GM13977 (cell line): ENCODE measurements around the gene USP9X.
"Not testable (repeated sequence)": the region's sequence is repeated elsewhere in the genome, so short reads cannot be mapped to it uniquely, and the experiment has no call there.

Experiments used
- DNase-seq: peaks from one replicate; pipeline ENCODE4 v3.0.0; 2012; ENCODE audit warnings: low spot score
- CTCF ChIP-seq: IDR thresholded peaks from 2 replicates; pipeline ENCODE4 v1.5.1; 2012; ENCODE audit warnings: mild to moderate bottlenecking, control low read depth; ENCODE audit not compliant: insufficient read depth; ENCODE audit errors: extremely low read depth, missing control alignments
- in situ Hi-C: fragments of 300-500 bp; cut with MboI; formaldehyde crosslinking; loops from one replicate; pipeline ENCODE4 v1.12.0; 2022; ENCODE audit warnings: low sequenced_read_pairs, low pct_unique_long_range_greater_than_20kb, mixed read lengths, inconsistent platforms; ENCODE audit not compliant: unreplicated experiment

USP9X gene

GRCh38 chrX:41150043-41150442 is 64.8 kb downstream of the USP9X start:
- no peak for TF ChIP-seq CTCF
- no peak for DNase-seq
- in situ Hi-C loops, result no loop called here

DNA sequence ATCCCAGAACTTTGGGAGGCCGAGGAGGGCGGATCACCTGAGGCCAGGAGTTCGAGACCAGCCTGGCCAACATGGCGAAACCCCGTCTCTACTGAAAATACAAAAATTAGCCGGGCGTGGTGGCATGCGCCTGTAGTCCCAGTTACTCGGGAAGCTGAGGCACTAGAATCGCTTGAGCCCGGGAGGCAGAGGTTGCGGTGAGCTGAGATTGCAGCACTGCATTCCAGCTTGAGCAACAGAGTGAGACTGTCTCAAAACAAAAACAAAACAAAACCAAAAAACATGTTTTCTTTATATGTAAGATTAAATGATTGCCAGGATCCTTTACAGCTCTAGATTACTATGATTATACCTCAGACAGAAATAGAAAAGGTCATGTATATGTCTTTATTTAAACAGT is 66.5 kb downstream of the USP9X start:
- DNase-seq, in situ Hi-C loops: not testable (repeated sequence)

GRCh38 chrX:41152221-41152620 is 67.0 kb downstream of the USP9X start:
- in situ Hi-C loops, result no loop called here
- DNase-seq, result no peak
- TF ChIP-seq CTCF, result no peak

DNA sequence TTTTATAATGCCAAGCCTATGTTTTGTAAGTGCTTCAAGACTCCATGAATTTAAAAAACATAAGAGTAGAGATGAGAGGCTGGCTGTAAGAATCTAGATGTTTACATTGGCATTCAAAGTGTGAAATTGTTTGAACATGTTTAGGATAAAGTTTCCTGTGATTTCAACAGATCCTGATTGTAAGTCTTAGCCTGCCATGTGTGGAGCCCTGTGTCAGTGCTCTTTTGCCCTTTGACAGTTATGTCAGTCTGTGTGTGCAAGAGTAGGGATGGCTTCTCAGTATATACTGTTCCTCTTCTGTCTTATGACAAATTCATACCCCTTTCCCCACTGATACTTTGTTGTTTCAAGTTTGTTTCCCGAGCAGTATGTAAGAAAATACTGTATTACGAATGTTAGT is 68.2 kb downstream of the USP9X start:
- in situ Hi-C loops, result no loop called here
- no peak for TF ChIP-seq CTCF
- no peak for DNase-seq

- DNase-seq, result no peak
- in situ Hi-C loops, result no loop called here
- TF ChIP-seq CTCF, result no peak
Measured at GRCh38 chrX:41153957-41154356, 68.7 kb downstream of the USP9X start.

DNA sequence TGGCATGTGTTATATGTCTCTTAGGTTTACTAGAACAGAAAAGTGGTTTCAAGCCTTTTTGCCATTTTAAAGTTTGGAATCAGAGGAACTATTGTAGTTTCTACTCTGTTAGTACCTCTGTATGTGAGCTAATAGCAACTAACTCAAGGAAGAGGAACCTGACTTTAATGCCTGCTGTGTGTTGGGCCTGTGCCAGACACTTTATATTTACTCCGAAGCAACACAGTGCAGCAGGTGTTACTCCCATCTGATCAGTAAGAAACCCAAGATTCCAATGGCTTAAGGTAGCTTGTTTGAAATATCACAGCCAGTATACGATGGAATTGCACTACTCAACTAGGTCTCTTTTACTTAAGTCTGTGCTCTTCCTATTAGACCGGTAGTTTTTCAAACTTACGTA is 79.2 kb downstream of the USP9X start:
- TF ChIP-seq CTCF, result no peak
- no peak for DNase-seq
- in situ Hi-C loops, result no loop called here

GRCh38 chrX:41167888-41168287 is 82.6 kb downstream of the USP9X start:
- in situ Hi-C loops, result no loop called here
- DNase-seq, result no peak
- no peak for TF ChIP-seq CTCF
